SK-N-SH (cell line): Measurements from ENCODE around the gene H1-8.

Experiments
- CHD2 ChIP-seq: fragments of 150-350 bp; IDR thresholded peaks from 2 replicates; pipeline ENCODE4 v1.6.1; 2018; ENCODE audit warnings: low read length; ENCODE audit not compliant: partially characterized antibody
- CTCF ChIP-seq: fragments of 200-600 bp; sonication (generic); IDR thresholded peaks from 2 replicates; pipeline ENCODE4 v1.6.1; 2017; ENCODE audit warnings: antibody characterized with exemption, mild to moderate bottlenecking, moderate library complexity
- EP300 ChIP-seq, 2 experiments: IDR thresholded peaks; 2 replicates each; pipeline versions ENCODE4 v1.4.0 to v1.6.1; 2012; ENCODE audit warnings: borderline replicate concordance in 1 of 2, low read depth in 1 of 2, low read length in 1 of 2
- EZH2phosphoT487 ChIP-seq: fragments of 200-600 bp; sonication (generic); IDR thresholded peaks from 2 replicates; pipeline ENCODE4 v1.6.1; 2017; ENCODE audit warnings: low read depth, mixed run types, mild to moderate bottlenecking, antibody characterized with exemption, moderate library complexity, borderline replicate concordance
- FOSL2 ChIP-seq: IDR thresholded peaks from 2 replicates; pipeline ENCODE4 v1.4.0; 2012; ENCODE audit warnings: low read depth, mild to moderate bottlenecking, moderate library complexity, borderline replicate concordance
- GABPA ChIP-seq: IDR thresholded peaks from 2 replicates; pipeline ENCODE4 v1.4.0; 2012; ENCODE audit warnings: low read depth, mild to moderate bottlenecking
- MAX ChIP-seq: IDR thresholded peaks from 2 replicates; pipeline ENCODE4 v1.4.0; 2012; ENCODE audit warnings: low read depth
- MXI1 ChIP-seq: IDR thresholded peaks from 2 replicates; pipeline ENCODE4 v1.6.1; 2012; ENCODE audit warnings: mild to moderate bottlenecking, low read depth, low read length, improper control_type of control experiment
- NRF1 ChIP-seq: IDR thresholded peaks from 2 replicates; pipeline ENCODE4 v1.6.1; 2012; ENCODE audit warnings: low read depth, mild to moderate bottlenecking, low read length
- POLR2AphosphoS5 ChIP-seq: IDR thresholded peaks from 2 replicates; pipeline ENCODE4 v1.6.1; 2012; ENCODE audit warnings: low read depth, low read length
- RCOR1 ChIP-seq: fragments of 150-350 bp; IDR thresholded peaks from 2 replicates; pipeline ENCODE4 v1.6.1; 2017; ENCODE audit warnings: antibody characterized with exemption, low read length
- SMC3 ChIP-seq: IDR thresholded peaks from 2 replicates; pipeline ENCODE4 v1.6.1; 2012; ENCODE audit warnings: low read depth, low read length, improper control_type of control experiment
- YY1 ChIP-seq: IDR thresholded peaks from 2 replicates; pipeline ENCODE4 v1.4.0; 2012; ENCODE audit warnings: low read depth, mild to moderate bottlenecking
- TF ChIP-seq, protein P1 (sequence below): IDR thresholded peaks from 2 replicates; pipeline ENCODE4; 2012

DNA sequence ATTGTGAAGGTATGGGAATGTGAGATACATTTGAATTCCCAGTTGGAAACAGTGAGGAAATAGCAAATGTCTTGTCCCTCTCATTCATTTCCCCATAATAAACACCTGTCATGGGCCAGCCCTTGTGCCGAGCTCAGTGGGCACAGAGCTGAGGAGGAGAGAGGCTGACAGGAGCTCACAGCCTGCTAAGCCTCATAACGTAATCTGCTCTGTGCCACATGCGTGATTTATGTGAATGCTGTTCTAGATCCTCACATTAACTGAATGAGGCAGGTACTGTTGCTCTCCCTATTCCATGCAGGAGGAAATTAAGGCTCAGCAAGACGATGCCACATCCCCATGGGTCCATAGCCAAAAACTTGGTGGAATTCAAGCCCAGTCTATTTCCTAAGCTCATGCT, 49.8 kb upstream of the H1-8 start:
- TF ChIP-seq MAX (no peak), EP300 (IDR thresholded peaks at IDR 0.05; ENCODE audit: borderline replicate concordance in 1 of 2, low read depth in 1 of 2, low read length in 1 of 2) (no peak), CTCF (no peak), RCOR1 (no peak), FOSL2 (no peak), GABPA (no peak), EZH2phosphoT487 (no peak), POLR2AphosphoS5 (no peak), NRF1 (no peak), CHD2 (no peak), YY1 (no peak), SMC3 (no peak), MXI1 (no peak)
- TF ChIP-seq, protein P1, sequence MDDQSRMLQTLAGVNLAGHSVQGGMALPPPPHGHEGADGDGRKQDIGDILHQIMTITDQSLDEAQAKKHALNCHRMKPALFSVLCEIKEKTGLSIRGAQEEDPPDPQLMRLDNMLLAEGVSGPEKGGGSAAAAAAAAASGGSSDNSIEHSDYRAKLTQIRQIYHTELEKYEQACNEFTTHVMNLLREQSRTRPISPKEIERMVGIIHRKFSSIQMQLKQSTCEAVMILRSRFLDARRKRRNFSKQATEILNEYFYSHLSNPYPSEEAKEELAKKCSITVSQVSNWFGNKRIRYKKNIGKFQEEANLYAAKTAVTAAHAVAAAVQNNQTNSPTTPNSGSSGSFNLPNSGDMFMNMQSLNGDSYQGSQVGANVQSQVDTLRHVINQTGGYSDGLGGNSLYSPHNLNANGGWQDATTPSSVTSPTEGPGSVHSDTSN: no peak
